GM10248 (cell line): ENCODE results near the gene HLA-B.

Experiments
- CTCF ChIA-PET: fragments of 300-600 bp; sonication (Branson Sonifier 250); formaldehyde crosslinking; extraction: SDS; loops from one replicate; lab custom pipeline; 2021; ENCODE audit warnings: antibody characterized with exemption; lab: Yijun Ruan, JAX
- POLR2A ChIA-PET: fragments of 350-650 bp; sonication (Branson Sonifier 250); formaldehyde crosslinking; extraction: SDS; loops from one replicate; lab custom pipeline; 2020; ENCODE audit warnings: antibody characterized with exemption; lab: Yijun Ruan, JAX
- DNase-seq: peaks from one replicate; pipeline ENCODE4 v3.0.0; 2012; ENCODE audit errors: extremely low spot score
- TF ChIP-seq, protein P1 (sequence below): IDR thresholded peaks from 2 replicates; pipeline ENCODE4 v1.5.1; 2012; ENCODE audit warnings: mild to moderate bottlenecking, low read depth; ENCODE audit errors: extremely low read depth, missing control alignments, control extremely low read depth

Gene HLA-B

DNA sequence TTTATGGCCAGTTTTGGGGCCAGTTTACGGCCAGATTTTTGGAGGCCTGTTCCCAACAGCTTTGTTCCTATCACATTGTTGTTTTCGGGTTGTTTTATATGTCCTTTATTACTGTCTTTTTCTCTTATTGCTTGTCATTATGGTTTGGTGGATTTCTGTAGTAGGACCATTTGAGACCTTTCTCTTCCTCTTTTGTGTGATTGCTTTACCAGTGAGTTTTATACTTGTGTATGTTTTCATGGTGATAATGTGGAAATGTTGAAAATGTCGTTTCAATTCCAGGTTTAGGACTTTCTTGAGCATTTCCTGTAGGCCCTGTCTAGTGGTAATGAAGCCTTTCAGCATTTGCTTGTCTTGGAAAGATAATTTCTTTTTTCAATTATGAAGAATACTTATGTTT lies 17.8 kb downstream of the HLA-B start:
- POLR2A ChIA-PET: no interaction called here
- CTCF ChIA-PET: no interaction called here
- no peak for DNase-seq
- TF ChIP-seq, protein P1, sequence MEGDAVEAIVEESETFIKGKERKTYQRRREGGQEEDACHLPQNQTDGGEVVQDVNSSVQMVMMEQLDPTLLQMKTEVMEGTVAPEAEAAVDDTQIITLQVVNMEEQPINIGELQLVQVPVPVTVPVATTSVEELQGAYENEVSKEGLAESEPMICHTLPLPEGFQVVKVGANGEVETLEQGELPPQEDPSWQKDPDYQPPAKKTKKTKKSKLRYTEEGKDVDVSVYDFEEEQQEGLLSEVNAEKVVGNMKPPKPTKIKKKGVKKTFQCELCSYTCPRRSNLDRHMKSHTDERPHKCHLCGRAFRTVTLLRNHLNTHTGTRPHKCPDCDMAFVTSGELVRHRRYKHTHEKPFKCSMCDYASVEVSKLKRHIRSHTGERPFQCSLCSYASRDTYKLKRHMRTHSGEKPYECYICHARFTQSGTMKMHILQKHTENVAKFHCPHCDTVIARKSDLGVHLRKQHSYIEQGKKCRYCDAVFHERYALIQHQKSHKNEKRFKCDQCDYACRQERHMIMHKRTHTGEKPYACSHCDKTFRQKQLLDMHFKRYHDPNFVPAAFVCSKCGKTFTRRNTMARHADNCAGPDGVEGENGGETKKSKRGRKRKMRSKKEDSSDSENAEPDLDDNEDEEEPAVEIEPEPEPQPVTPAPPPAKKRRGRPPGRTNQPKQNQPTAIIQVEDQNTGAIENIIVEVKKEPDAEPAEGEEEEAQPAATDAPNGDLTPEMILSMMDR: no peak

DNA sequence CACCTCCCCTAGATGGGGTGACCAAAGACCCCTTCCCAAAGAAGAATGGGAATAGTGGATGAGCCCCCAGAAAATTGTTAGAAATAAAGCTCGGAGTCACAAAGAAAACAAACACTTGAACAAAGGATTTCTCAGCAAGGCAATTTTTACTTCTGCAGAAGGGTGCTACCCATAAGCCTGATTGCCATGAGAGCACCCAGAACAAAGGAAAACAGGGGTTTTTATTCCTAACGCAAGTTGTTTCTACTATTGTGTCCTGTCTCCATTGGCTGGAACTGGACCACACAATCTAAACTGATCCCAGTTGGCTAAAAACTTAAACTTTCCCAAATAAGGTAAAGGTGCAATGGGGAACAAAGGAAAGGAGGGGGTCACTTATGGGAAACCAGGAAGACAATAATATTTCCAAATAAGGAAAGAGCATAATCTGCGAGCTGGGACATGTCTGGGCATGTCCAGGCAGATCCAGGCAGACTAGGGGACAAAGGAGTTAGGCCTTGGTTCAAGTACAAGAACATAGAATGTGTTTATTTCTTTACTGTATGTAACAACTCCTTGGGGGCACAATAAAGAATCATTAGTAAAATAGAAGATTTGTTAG lies 20.0 kb downstream of the HLA-B start:
- TF ChIP-seq, protein P1: no peak
- DNase-seq: no peak
- POLR2A ChIA-PET: no interaction called here
- CTCF ChIA-PET: interaction anchor here (0.9 kb wide), 1 partner anchor 12 kb away, joined by 3 read pairs; no protein-coding TSS in a partner anchor

DNA sequence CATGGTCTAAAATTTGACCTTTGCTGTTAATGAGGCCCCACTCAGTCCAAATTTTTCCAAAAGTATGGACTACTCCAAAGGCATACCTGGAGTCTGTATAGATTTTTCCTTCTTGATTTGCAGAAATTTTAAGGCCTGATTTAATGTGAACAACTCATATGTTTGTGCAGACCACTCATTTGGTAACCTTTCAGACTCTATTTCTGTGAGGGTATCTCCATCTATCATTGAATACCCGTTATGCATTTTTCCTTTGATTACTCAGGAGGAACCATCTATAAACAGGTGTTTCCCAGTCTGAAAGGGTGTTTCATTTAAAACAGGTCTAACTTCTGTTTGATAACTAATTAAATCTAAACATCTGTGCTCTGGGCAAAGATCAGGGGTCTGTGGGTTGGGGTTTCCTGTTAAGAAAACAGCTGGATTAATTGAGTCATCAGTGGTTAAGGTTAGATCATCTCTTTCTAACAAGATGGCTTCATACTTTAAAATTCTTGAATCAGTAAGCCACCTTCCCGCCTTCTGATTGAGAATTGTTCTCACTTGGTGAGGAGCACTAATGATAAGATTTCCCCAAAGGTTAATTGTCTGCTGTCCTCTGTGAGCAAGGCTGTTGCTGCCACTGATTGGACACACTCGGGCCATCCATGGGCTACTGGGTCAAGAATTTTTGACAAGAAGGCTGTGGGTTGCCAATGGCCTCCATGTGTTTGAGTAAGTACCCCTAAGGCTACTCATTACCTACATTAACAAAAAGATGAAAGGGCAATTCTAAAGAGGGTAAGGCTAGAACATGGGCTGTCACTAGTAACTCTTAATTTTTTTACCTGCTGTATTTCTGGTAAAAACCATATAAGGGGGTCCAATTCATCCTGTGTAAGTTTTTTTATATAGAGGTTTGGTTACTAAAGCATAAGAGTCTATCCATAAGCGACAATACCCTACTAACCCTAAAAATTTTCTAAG lies 24.1 kb downstream of the HLA-B start:
- ChIA-PET POLR2A (no interaction called here), CTCF (interaction anchor here (0.7 to 0.9 kb wide), 3 partner anchors 21 to 44 kb away, joined by 3 to 4 read pairs (median 3); no protein-coding TSS in a partner anchor)
- DNase-seq: no peak

DNA sequence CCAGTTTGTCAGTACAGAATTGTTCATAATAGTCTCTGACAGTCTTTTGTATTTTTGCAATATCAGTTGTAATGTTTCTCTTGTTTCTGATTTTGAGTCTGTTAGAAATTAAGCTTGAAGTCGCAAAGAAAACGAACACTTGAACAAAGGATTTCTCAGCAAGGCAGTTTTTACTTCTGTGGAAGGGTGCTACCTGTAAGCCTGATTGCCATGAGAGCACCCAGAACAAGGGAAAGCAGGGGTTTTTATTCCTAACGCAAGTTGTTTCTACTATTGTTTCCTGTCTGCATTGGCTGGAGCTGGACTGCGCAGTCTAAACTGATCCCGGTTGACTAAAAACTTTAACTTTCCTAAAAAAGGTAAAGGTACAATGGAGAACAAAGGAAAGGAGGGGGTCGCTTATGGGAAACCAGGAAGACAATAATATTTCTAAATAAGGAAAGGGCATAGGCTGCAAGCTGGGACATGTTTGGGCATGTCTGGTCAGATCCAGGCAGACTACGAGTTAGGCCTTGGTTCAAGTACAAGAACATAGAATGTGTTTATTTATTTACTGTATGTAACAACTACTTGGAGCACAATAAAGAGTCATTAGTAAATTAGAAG lies 28.5 kb downstream of the HLA-B start:
- CTCF ChIA-PET: interaction anchor here (1.0 kb wide), 1 partner anchor 38 kb away, joined by 3 read pairs; no protein-coding TSS in a partner anchor

More for the DNA sequence above, 24.1 kb downstream of the HLA-B start:
- TF ChIP-seq, protein P1: no peak

DNA sequence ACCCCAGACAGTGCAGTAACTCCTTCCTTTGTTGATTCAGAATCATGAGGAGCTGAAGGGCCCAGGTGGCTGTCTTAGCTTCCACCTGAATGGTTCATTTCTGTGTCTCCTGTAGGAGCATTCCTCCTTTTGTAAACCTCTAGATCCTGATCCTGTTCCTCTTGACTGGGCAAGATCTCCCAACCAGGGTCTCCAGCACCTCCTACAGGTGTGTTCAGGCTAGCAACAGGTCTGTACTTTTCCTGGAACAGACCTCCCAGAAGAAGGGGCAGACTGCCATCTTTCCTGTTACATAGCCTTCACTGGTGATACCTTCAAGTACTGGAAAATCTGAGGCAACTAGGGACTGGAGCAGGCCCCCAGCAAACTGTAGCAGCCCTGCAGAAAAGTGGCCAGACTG lies 35.2 kb downstream of the HLA-B start:
- no peak for DNase-seq
- ChIA-PET CTCF (interaction anchor here (1.0 to 1.4 kb wide), 2 partner anchors 10 to 13 kb away, joined by 3 read pairs; no protein-coding TSS in a partner anchor), POLR2A (no interaction called here)
- TF ChIP-seq, protein P1: no peak

More for the DNA sequence above, 28.5 kb downstream of the HLA-B start:
- no peak for DNase-seq
- TF ChIP-seq, protein P1: no peak
- POLR2A ChIA-PET: no interaction called here
